HCT116 (cell line): ENCODE results near the gene OTUD5. TPM values are rescaled to one million over a fixed set of nuclear protein-coding genes. Genes with fewer than 3 reads are reported as not detected.

Experiments used
- ATAC-seq: fragments of 200-7000 bp; cut with Tn5 transposase; 2 replicates; pipeline ENCODE4 v1.9.1; 2020; ENCODE audit warnings: mild to moderate bottlenecking, moderate library complexity
- Bru-seq: library from RNA; stranded (reverse); fragments of 400-500 nt; gene quantifications from one replicate; lab custom pipeline; 2021; lab: Mats Ljungman, UMichigan
- BruChase-seq, 2 experiments: library from RNA; stranded (reverse); fragments of 400-500 nt; gene quantifications; one replicate each; lab custom pipeline; 2021; lab: Mats Ljungman, UMichigan
- BruUV-seq: library from RNA; stranded (reverse); fragments of 400-500 nt; replicated peaks from 2 replicates; lab custom pipeline; 2021; lab: Mats Ljungman, UMichigan
- CTCF ChIA-PET: fragments of 300-600 bp; sonication (Branson Sonifier 250); formaldehyde crosslinking; loops from one replicate; lab custom pipeline; 2021; ENCODE audit warnings: antibody characterized with exemption; lab: Charles Lee
- POLR2A ChIA-PET: fragments of 300-600, 350-600 bp; sonication (Branson Sonifier 250); formaldehyde crosslinking; loops from one replicate; lab custom pipeline; 2021; ENCODE audit warnings: antibody characterized with exemption; lab: Charles Lee
- RAD21 ChIA-PET, 2 experiments: fragments of 300-600 bp; sonication (Branson Sonifier 250); formaldehyde crosslinking; loops; one replicate each; lab custom pipeline; 2023; ENCODE audit warnings: low total read pairs in 2 of 2; ENCODE audit not compliant: uncharacterized antibody in 2 of 2, unreplicated experiment in 2 of 2, low non-redundant PET in 1 of 2; lab: Charles Lee
- DNase-seq: peaks from one replicate; pipeline ENCODE4 v3.0.0-alpha.2; 2010; ENCODE audit warnings: low read depth, low spot score
- H2AFZ ChIP-seq: fragments of 200-600 bp; shearing (Covaris generic), sonication (generic); 2 replicates; pipeline ENCODE4 v1.6.1; 2017; ENCODE audit warnings: low read depth, mixed run types, mixed read lengths, antibody characterized with exemption, low read length; ENCODE audit not compliant: poor library complexity, severe bottlenecking
- H3K27ac ChIP-seq: 2 replicates; pipeline ENCODE4 v1.5.1; 2012; ENCODE audit warnings: low read depth, low read length
- H3K27me3 ChIP-seq: fragments of 200-600 bp; sonication (generic); 2 replicates; pipeline ENCODE4 v1.6.1; 2016; ENCODE audit warnings: mixed run types, low read length, mixed read lengths; ENCODE audit not compliant: insufficient read depth
- H3K36me3 ChIP-seq, 2 experiments: fragments of 200-500 bp in 1 of 2; fragments of 200-600 bp in 1 of 2; sonication (Bioruptor generic) in 1 of 2; sonication (generic) in 1 of 2; 2 replicates each; pipeline versions ENCODE4 v1.5.1 to v1.6.1; 2014 to 2016; ENCODE audit warnings: low read length in 2 of 2, inconsistent platforms in 1 of 2, mixed read lengths in 1 of 2, mixed run types in 1 of 2; ENCODE audit not compliant: insufficient read depth in 2 of 2, control insufficient read depth in 1 of 2
- H3K4me1 ChIP-seq, 2 experiments: fragments of 200-600 bp in 1 of 2; sonication (generic) in 1 of 2; 2 replicates each; pipeline versions ENCODE4 v1.5.1 to v1.6.1; 2012 to 2017; ENCODE audit warnings: low read length in 2 of 2, inconsistent platforms in 1 of 2, mild to moderate bottlenecking in 1 of 2, mixed read lengths in 1 of 2, mixed run types in 1 of 2, moderate library complexity in 1 of 2; ENCODE audit not compliant: insufficient read depth in 2 of 2, control insufficient read depth in 1 of 2
- H3K4me2 ChIP-seq: fragments of 200-600 bp; sonication (generic); 2 replicates; pipeline ENCODE4 v1.6.1; 2017; ENCODE audit warnings: mixed run types, low read length, mixed read lengths
- H3K4me3 ChIP-seq, 2 experiments: fragments of 200-600 bp in 1 of 2; sonication (generic) in 1 of 2; replicated peaks in 1 of 2; 2 replicates each; pipeline ENCODE4 v1.5.1; 2011 to 2016; ENCODE audit warnings: low read length in 2 of 2, control low read depth in 1 of 2, low read depth in 1 of 2, mild to moderate bottlenecking in 1 of 2, mixed read lengths in 1 of 2, mixed run types in 1 of 2
- H3K79me2 ChIP-seq: fragments of 200-600 bp; sonication (generic); 2 replicates; pipeline ENCODE4 v1.6.1; 2017; ENCODE audit warnings: mild to moderate bottlenecking, mixed run types, low read length, moderate library complexity, mixed read lengths; ENCODE audit not compliant: insufficient read depth
- H3K9ac ChIP-seq: fragments of 200-600 bp; sonication (generic); 2 replicates; pipeline ENCODE4 v1.6.1; 2016; ENCODE audit warnings: low read length, mixed read lengths
- H3K9me2 ChIP-seq: fragments of 200-600 bp; sonication (generic), shearing (Covaris generic); 2 replicates; pipeline ENCODE4 v1.6.1; 2017; ENCODE audit warnings: mixed run types, mild to moderate bottlenecking, moderate library complexity; ENCODE audit not compliant: insufficient read depth
- H3K9me3 ChIP-seq, 2 experiments: fragments of 200-500 bp in 1 of 2; fragments of 200-600 bp in 1 of 2; sonication (Bioruptor generic) in 1 of 2; sonication (generic) in 1 of 2; 2 replicates each; pipeline ENCODE4 v1.6.1; 2014 to 2017; ENCODE audit warnings: low read length in 2 of 2, mixed read lengths in 2 of 2, inconsistent platforms in 1 of 2, low read depth in 1 of 2, mild to moderate bottlenecking in 1 of 2, mixed run types in 1 of 2, moderate library complexity in 1 of 2; ENCODE audit not compliant: control insufficient read depth in 1 of 2, insufficient read depth in 1 of 2
- H4K20me1 ChIP-seq: fragments of 200-600 bp; sonication (generic), shearing (Covaris generic); 2 replicates; pipeline ENCODE4 v1.6.1; 2017; ENCODE audit warnings: mixed run types, mild to moderate bottlenecking, moderate library complexity; ENCODE audit not compliant: insufficient read depth
- EZH2 ChIP-seq: fragments of 200-600 bp; sonication (generic); IDR thresholded peaks from 2 replicates; pipeline ENCODE4 v1.6.1; 2017; ENCODE audit warnings: antibody characterized with exemption, mixed run types
- EZH2phosphoT487 ChIP-seq: fragments of 200-600 bp; IDR thresholded peaks from 2 replicates; pipeline ENCODE4 v1.6.1; 2018; ENCODE audit warnings: antibody characterized with exemption, borderline replicate concordance
- MAX ChIP-seq: IDR thresholded peaks from 2 replicates; pipeline ENCODE4 v1.6.1; 2012
- POLR2AphosphoS5 ChIP-seq: IDR thresholded peaks from 2 replicates; pipeline ENCODE4 v1.6.1; 2011; ENCODE audit warnings: mild to moderate bottlenecking, low read depth, low read length, moderate library complexity
- SRF ChIP-seq: IDR thresholded peaks from 2 replicates; pipeline ENCODE4 v1.6.1; 2012; ENCODE audit warnings: low read depth
- ZBTB33 ChIP-seq: IDR thresholded peaks from 2 replicates; pipeline ENCODE4 v1.6.1; 2011; ENCODE audit warnings: mild to moderate bottlenecking, low read length, moderate library complexity; ENCODE audit not compliant: insufficient replicate concordance; ENCODE audit errors: extremely low read depth
- intact Hi-C: fragments of 100-400 bp; cut with micrococcal nuclease; formaldehyde crosslinking; loops from 2 replicates; pipeline ENCODE4 v1.10.0; 2022
- long read RNA-seq: library from polyadenylated mRNA; unstranded; transcript quantifications from one replicate; pipeline ENCODE4 v2.0.0, GENCODE V29; 2021; ENCODE audit not compliant: unreplicated experiment
- polyA plus RNA-seq: library from polyadenylated mRNA; unstranded; fragments of >200 nt; gene quantifications from 2 replicates; pipeline ENCODE4 v1.2.1, GENCODE V29; 2012; ENCODE audit warnings: missing spikeins
- total RNA-seq: library from RNA; stranded (reverse); gene quantifications from one replicate; pipeline ENCODE4 v1.2.1, GENCODE V29; 2021; ENCODE audit not compliant: unreplicated experiment

Gene OTUD5
- total RNA-seq (42.6 TPM), Bru-seq, nascent RNA (percentile 77 among the genes with signal in this experiment), BruChase-seq, experiment 1, labeled RNA remaining after a 6-hour chase (percentile 80 among the genes with signal in this experiment), BruChase-seq, experiment 2, labeled RNA remaining after a 2-hour chase (percentile 79 among the genes with signal in this experiment)
- polyA plus RNA-seq = 48.8 and 53.0 TPM in 2 replicates
- long read RNA-seq, transcript OTUD5-202 (9 exons, 2,692 nt) = major isoform, 67 of 135 reads
- long read RNA-seq, transcript OTUD5-203 (10 exons, 2,682 nt) = minor isoform, 17 of 135 reads
- long read RNA-seq, partial matches to known transcripts = 6 of 135 reads
- long read RNA-seq, other reads (novel, unspliced or antisense) = 44 of 135 reads

GRCh38 chrX:48957477-48957826 lies at the start of gene OTUD5:
Gene OTUD5 (minus strand): TSS chrX:48957607. CDS start chrX:48957570, 37 bp downstream.
- CTCF ChIA-PET = no interaction called here
- H2AFZ ChIP-seq = no peak within 1 kb of the TSS
- no peak for DNase-seq
- intact Hi-C loops = loop anchor here (2.0 kb wide), 1 partner anchor 39 kb away; the partner anchor contains the start of gene PIM2
- H3K4me3 ChIP-seq = peak within 1 kb of the TSS; percentile 76 to 77
- TF ChIP-seq EZH2 (no peak), POLR2AphosphoS5 (peak; percentile 50), EZH2phosphoT487 (no peak)
- H4K20me1 ChIP-seq = no peaks in the 10 kb centered on the region
- H3K9me2 ChIP-seq = no peaks in the 10 kb centered on the region
- POLR2A ChIA-PET = interaction anchor here (1.3 to 1.6 kb wide), 3 partner anchors 16 to 82 kb away, joined by 3 to 4 read pairs (median 4); partner anchors contain the start of genes PQBP1 and TIMM17B
- RAD21 ChIA-PET = no interaction called here
- H3K27ac ChIP-seq = peak within 1 kb of the TSS; percentile 93
- peak within 1 kb of the TSS; percentile 84 for H3K4me2 ChIP-seq
- BruUV-seq = no TSS peak
- peaks cover 47% of the 10 kb centered on the region for H3K79me2 ChIP-seq
- H3K9me3 ChIP-seq = no peaks in the 10 kb centered on the region
- H3K9ac ChIP-seq = peak within 1 kb of the TSS; percentile 90
- H3K27me3 ChIP-seq = no peaks in the 10 kb centered on the region
- H3K4me1 ChIP-seq = peaks cover 11 to 18% of the 10 kb centered on the region in 2 experiments
- ATAC-seq = peak; percentile 55
- peaks cover 7 to 14% of the 10 kb centered on the region in 2 experiments; a peak in 2 of 4 replicates for H3K36me3 ChIP-seq

- RAD21 ChIA-PET = no interaction called here
These were observed 46.3 kb upstream of the OTUD5 start for GRCh38 chrX:49003696-49004095.

More at GRCh38 chrX:49003696-49004095, 46.3 kb upstream of the OTUD5 start:
- H3K9me3 ChIP-seq = no peaks in the 10 kb centered on the region
- CTCF ChIA-PET = no interaction called here
- H3K27me3 ChIP-seq = no peaks in the 10 kb centered on the region
- no TSS peak for BruUV-seq
- no peaks in the 10 kb centered on the region for H3K36me3 ChIP-seq
- no peaks in the 10 kb centered on the region for H4K20me1 ChIP-seq
- no peak overlapping the region for H3K9ac ChIP-seq
- no peak overlapping the region for H3K27ac ChIP-seq
- peak overlapping the region; percentile 54 for H2AFZ ChIP-seq
- TF ChIP-seq EZH2 (no peak), MAX (no peak), ZBTB33 (no peak), SRF (no peak)
- TF ChIP-seq, all 23 proteins: peak for 0
- Histone ChIP-seq H3K4me3 (no peak overlapping the region), H3K4me1 (peaks cover 0 to 10% of the 10 kb centered on the region in 2 experiments; a peak in 1 of 4 replicates), H3K4me2 (no peak overlapping the region), H3K79me2 (peaks cover 5% of the 10 kb centered on the region; the same call in 1 of the 2 replicates), H3K9me2 (no peaks in the 10 kb centered on the region)
- intact Hi-C loops = loop anchor here (5.0 kb wide), 1 partner anchor 39 kb away; the partner anchor contains the start of gene TFE3
- no peak for DNase-seq
- POLR2A ChIA-PET = no interaction called here
- no peak for ATAC-seq
